Stomach smooth muscle (tissue), 2 donors: ENCODE results near the gene UGT1A8.

ENCODE experiments used
- H3K27ac ChIP-seq: one replicate; pipeline ENCODE4 v1.7.0; 2013; ENCODE audit warnings: mild to moderate bottlenecking, low read length, inconsistent platforms
- H3K27me3 ChIP-seq, 2 donors: one replicate each; pipeline ENCODE4 v1.7.0; 2013; ENCODE audit warnings: low read length in 2 of 2; ENCODE audit not compliant: insufficient read depth in 2 of 2, control insufficient read depth in 1 of 2
- H3K36me3 ChIP-seq, 2 donors: one replicate each; pipeline ENCODE4 v1.7.0; 2013; ENCODE audit warnings: low read length in 2 of 2; ENCODE audit not compliant: control insufficient read depth in 2 of 2, insufficient read depth in 2 of 2
- H3K4me1 ChIP-seq: one replicate; pipeline ENCODE4 v1.7.0; 2013; ENCODE audit warnings: low read length; ENCODE audit not compliant: control insufficient read depth, insufficient read depth
- H3K4me3 ChIP-seq, 2 donors: one replicate each; pipeline ENCODE4 v1.7.0; 2013; ENCODE audit warnings: low read length in 2 of 2
- H3K9ac ChIP-seq, 2 donors: one replicate each; pipeline ENCODE4 v1.7.0; 2013; ENCODE audit warnings: low read length in 2 of 2, mild to moderate bottlenecking in 1 of 2
- H3K9me3 ChIP-seq, 2 donors: one replicate each; pipeline ENCODE4 v1.7.0; 2013; ENCODE audit warnings: low read length in 2 of 2; ENCODE audit not compliant: control insufficient read depth in 2 of 2
- donor health status: healthy.
- donor health status: Pancreatic carcinoma.

Gene UGT1A8

GRCh38 chr2:233818639-233819621 is 201.5 kb downstream of the UGT1A8 start:
- H3K27ac ChIP-seq: no peak overlapping the region
- no peaks in the 10 kb centered on the region for H3K36me3 ChIP-seq
- H3K9ac ChIP-seq: no peak overlapping the region
- H3K9me3 ChIP-seq: no peaks in the 10 kb centered on the region
- H3K4me1 ChIP-seq: no peaks in the 10 kb centered on the region
- H3K27me3 ChIP-seq: peaks cover 0 to 2% of the 10 kb centered on the region in 2 donors
- H3K4me3 ChIP-seq: no peak overlapping the region

GRCh38 chr2:233819884-233820773 is 202.7 kb downstream of the UGT1A8 start:
- Histone ChIP-seq H3K9me3 (no peaks in the 10 kb centered on the region), H3K9ac (no peak overlapping the region), H3K4me3 (no peak overlapping the region), H3K4me1 (no peaks in the 10 kb centered on the region), H3K36me3 (no peaks in the 10 kb centered on the region), H3K27me3 (peaks cover 0 to 2% of the 10 kb centered on the region in 2 donors), H3K27ac (no peak overlapping the region)

GRCh38 chr2:233820774-233821105 is 203.3 kb downstream of the UGT1A8 start:
- no peaks in the 10 kb centered on the region for H3K4me1 ChIP-seq
- H3K27ac ChIP-seq: no peak overlapping the region
- no peak overlapping the region for H3K4me3 ChIP-seq
- H3K36me3 ChIP-seq: no peaks in the 10 kb centered on the region
- peaks cover 0 to 2% of the 10 kb centered on the region in 2 donors for H3K27me3 ChIP-seq
- no peak overlapping the region for H3K9ac ChIP-seq
- no peaks in the 10 kb centered on the region for H3K9me3 ChIP-seq

- no peaks in the 10 kb centered on the region for H3K36me3 ChIP-seq
- no peaks in the 10 kb centered on the region for H3K4me1 ChIP-seq
- H3K9ac ChIP-seq: no peak overlapping the region
- H3K27ac ChIP-seq: no peak overlapping the region
- H3K27me3 ChIP-seq: peaks cover 0 to 2% of the 10 kb centered on the region in 2 donors
- H3K4me3 ChIP-seq: no peak overlapping the region
- no peaks in the 10 kb centered on the region for H3K9me3 ChIP-seq
These were observed 203.8 kb downstream of the UGT1A8 start for GRCh38 chr2:233821196-233821595.

- Histone ChIP-seq H3K27ac (no peak overlapping the region), H3K36me3 (no peaks in the 10 kb centered on the region)
These were observed 204.3 kb downstream of the UGT1A8 start for GRCh38 chr2:233821709-233822100.

GRCh38 chr2:233822101-233822771 is 204.8 kb downstream of the UGT1A8 start:
- Histone ChIP-seq H3K9ac (no peak overlapping the region), H3K27me3 (peaks cover 0 to 2% of the 10 kb centered on the region in 2 donors), H3K27ac (no peak overlapping the region), H3K36me3 (no peaks in the 10 kb centered on the region), H3K4me1 (no peaks in the 10 kb centered on the region), H3K9me3 (no peaks in the 10 kb centered on the region), H3K4me3 (no peak overlapping the region)

More at GRCh38 chr2:233821709-233822100, 204.3 kb downstream of the UGT1A8 start:
- no peaks in the 10 kb centered on the region for H3K9me3 ChIP-seq
- no peak overlapping the region for H3K4me3 ChIP-seq
- no peak overlapping the region for H3K9ac ChIP-seq
- H3K27me3 ChIP-seq: peaks cover 0 to 2% of the 10 kb centered on the region in 2 donors
- H3K4me1 ChIP-seq: no peaks in the 10 kb centered on the region
